Loucy (cell line): ENCODE measurements around the gene SIMC1.

Experiments used
- H2AFZ ChIP-seq: fragments of 200-600 bp; sonication (generic); 2 replicates; pipeline ENCODE4 v1.6.0; 2016; ENCODE audit warnings: antibody characterized with exemption, mild to moderate bottlenecking, low read length, moderate library complexity
- H3F3A ChIP-seq: fragments of 200-600 bp; 2 replicates; pipeline ENCODE4 v1.6.0; 2016; ENCODE audit warnings: antibody characterized with exemption, low read depth, mild to moderate bottlenecking
- H3K27me3 ChIP-seq: fragments of 200-600 bp; sonication (generic); 2 replicates; pipeline ENCODE4 v1.6.1; 2014; ENCODE audit warnings: low read length, mild to moderate bottlenecking; ENCODE audit not compliant: insufficient read depth, poor library complexity, severe bottlenecking
- H3K36me3 ChIP-seq: fragments of 200-600 bp; sonication (generic); 2 replicates; pipeline ENCODE4 v1.6.1; 2016; ENCODE audit warnings: low read length; ENCODE audit not compliant: insufficient read depth
- H3K4me1 ChIP-seq: fragments of 200-600 bp; sonication (generic); 2 replicates; pipeline ENCODE4 v1.5.1; 2014; ENCODE audit warnings: low read length, mild to moderate bottlenecking; ENCODE audit not compliant: insufficient read depth, poor library complexity, severe bottlenecking
- H3K4me2 ChIP-seq: fragments of 200-600 bp; sonication (generic); 2 replicates; pipeline ENCODE4 v1.6.0; 2014; ENCODE audit warnings: antibody characterized with exemption, low read length, low read depth, mild to moderate bottlenecking; ENCODE audit not compliant: poor library complexity, severe bottlenecking
- H3K4me3 ChIP-seq: fragments of 200-600 bp; sonication (generic); 2 replicates; pipeline ENCODE4 v1.5.1; 2014; ENCODE audit warnings: low read length, mild to moderate bottlenecking, mixed read lengths; ENCODE audit not compliant: poor library complexity, severe bottlenecking
- H3K79me2 ChIP-seq: fragments of 200-600 bp; sonication (generic); 2 replicates; pipeline ENCODE4 v1.6.1; 2014; ENCODE audit warnings: low read length; ENCODE audit not compliant: insufficient read depth
- H3K9ac ChIP-seq: fragments of 200-600 bp; sonication (generic); 2 replicates; pipeline ENCODE4 v1.6.0; 2014; ENCODE audit warnings: mild to moderate bottlenecking, low read depth, low read length, moderate library complexity; ENCODE audit not compliant: poor library complexity, severe bottlenecking
- H3K9me2 ChIP-seq: fragments of 200-600 bp; sonication (generic); replicated peaks from 2 replicates; pipeline ENCODE4 v1.6.1; 2016; ENCODE audit warnings: low read depth, low read length, mixed read lengths
- H3K9me3 ChIP-seq: fragments of 200-600 bp; sonication (generic); 2 replicates; pipeline ENCODE4 v1.6.1; 2014; ENCODE audit warnings: mild to moderate bottlenecking, antibody characterized with exemption, low read length, low read depth; ENCODE audit not compliant: insufficient read depth
- H4K20me1 ChIP-seq: fragments of 200-600 bp; sonication (generic); 2 replicates; pipeline ENCODE4 v1.6.0; 2014; ENCODE audit warnings: antibody characterized with exemption, low read length, mild to moderate bottlenecking; ENCODE audit not compliant: insufficient read depth, poor library complexity, severe bottlenecking
- EZH2phosphoT487 ChIP-seq: fragments of 200-600 bp; IDR thresholded peaks from 2 replicates; pipeline ENCODE4 v1.6.1; 2018; ENCODE audit warnings: antibody characterized with exemption, mild to moderate bottlenecking, moderate library complexity, borderline replicate concordance
- TF ChIP-seq, protein P1 (sequence below): fragments of 200-600 bp; sonication (generic); conservative IDR thresholded peaks from 2 replicates; pipeline ENCODE4 v1.5.1; 2014; ENCODE audit warnings: mild to moderate bottlenecking, antibody characterized with exemption, low read length

The SIMC1 gene

DNA sequence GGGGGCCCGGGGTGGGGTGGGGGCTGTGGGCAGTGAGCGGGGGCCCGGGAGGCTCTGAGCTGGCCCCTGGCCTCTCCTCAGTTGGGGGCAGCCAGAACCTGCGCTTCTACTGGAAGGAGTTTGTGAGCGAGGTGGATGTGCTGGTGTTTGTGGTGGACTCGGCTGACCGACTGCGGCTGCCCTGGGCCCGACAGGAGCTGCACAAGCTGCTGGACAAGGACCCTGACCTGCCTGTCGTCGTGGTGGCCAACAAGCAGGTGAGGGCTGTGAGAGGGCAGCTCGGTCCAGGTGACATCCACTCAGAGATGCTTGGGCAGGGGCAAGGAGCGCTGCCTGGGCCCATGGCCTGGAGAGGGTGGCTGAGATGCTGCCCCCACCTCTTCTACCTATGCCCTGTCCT lies 130.5 kb downstream of the SIMC1 start:
- no peak for TF ChIP-seq EZH2phosphoT487
- TF ChIP-seq, protein P1, sequence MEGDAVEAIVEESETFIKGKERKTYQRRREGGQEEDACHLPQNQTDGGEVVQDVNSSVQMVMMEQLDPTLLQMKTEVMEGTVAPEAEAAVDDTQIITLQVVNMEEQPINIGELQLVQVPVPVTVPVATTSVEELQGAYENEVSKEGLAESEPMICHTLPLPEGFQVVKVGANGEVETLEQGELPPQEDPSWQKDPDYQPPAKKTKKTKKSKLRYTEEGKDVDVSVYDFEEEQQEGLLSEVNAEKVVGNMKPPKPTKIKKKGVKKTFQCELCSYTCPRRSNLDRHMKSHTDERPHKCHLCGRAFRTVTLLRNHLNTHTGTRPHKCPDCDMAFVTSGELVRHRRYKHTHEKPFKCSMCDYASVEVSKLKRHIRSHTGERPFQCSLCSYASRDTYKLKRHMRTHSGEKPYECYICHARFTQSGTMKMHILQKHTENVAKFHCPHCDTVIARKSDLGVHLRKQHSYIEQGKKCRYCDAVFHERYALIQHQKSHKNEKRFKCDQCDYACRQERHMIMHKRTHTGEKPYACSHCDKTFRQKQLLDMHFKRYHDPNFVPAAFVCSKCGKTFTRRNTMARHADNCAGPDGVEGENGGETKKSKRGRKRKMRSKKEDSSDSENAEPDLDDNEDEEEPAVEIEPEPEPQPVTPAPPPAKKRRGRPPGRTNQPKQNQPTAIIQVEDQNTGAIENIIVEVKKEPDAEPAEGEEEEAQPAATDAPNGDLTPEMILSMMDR = no peak

GRCh38 chr5:176369934-176370711 lies 131.9 kb downstream of the SIMC1 start:
- Histone ChIP-seq H3K36me3 (no peaks in the 10 kb centered on the region), H2AFZ (no peak overlapping the region), H3K9ac (no peak overlapping the region), H3K9me2 (no peaks in the 10 kb centered on the region), H3K9me3 (no peaks in the 10 kb centered on the region), H4K20me1 (no peaks in the 10 kb centered on the region), H3F3A (no peaks in the 10 kb centered on the region), H3K4me3 (no peak overlapping the region), H3K79me2 (no peaks in the 10 kb centered on the region), H3K27me3 (no peaks in the 10 kb centered on the region), H3K4me1 (no peaks in the 10 kb centered on the region), H3K4me2 (no peak overlapping the region)
- TF ChIP-seq, protein P1 = no peak
- TF ChIP-seq EZH2phosphoT487 = no peak

More for the DNA sequence above, 130.5 kb downstream of the SIMC1 start:
- no peaks in the 10 kb centered on the region for H4K20me1 ChIP-seq
- no peaks in the 10 kb centered on the region for H3K9me2 ChIP-seq
- H3K4me2 ChIP-seq = no peak overlapping the region
- no peaks in the 10 kb centered on the region for H3K4me1 ChIP-seq
- H3K9me3 ChIP-seq = no peaks in the 10 kb centered on the region
- H3K4me3 ChIP-seq = no peak overlapping the region
- no peak overlapping the region for H2AFZ ChIP-seq
- H3K9ac ChIP-seq = no peak overlapping the region
- H3K79me2 ChIP-seq = no peaks in the 10 kb centered on the region
- H3K36me3 ChIP-seq = no peaks in the 10 kb centered on the region
- no peaks in the 10 kb centered on the region for H3K27me3 ChIP-seq
- H3F3A ChIP-seq = no peaks in the 10 kb centered on the region

GRCh38 chr5:176371621-176372539 lies 133.7 kb downstream of the SIMC1 start:
- TF ChIP-seq, protein P1 = no peak
- no peak for TF ChIP-seq EZH2phosphoT487
- Histone ChIP-seq H3F3A (no peaks in the 10 kb centered on the region), H2AFZ (no peak overlapping the region), H3K36me3 (no peaks in the 10 kb centered on the region), H3K4me2 (no peak overlapping the region), H3K27me3 (no peaks in the 10 kb centered on the region), H3K9me3 (no peaks in the 10 kb centered on the region), H3K4me1 (no peaks in the 10 kb centered on the region), H4K20me1 (no peaks in the 10 kb centered on the region), H3K9me2 (no peaks in the 10 kb centered on the region), H3K79me2 (no peaks in the 10 kb centered on the region), H3K4me3 (no peak overlapping the region), H3K9ac (no peak overlapping the region)
